Bronchial smooth muscle cell (primary cell): Measurements from ENCODE around the gene C1orf122. TPM values are rescaled to one million over a fixed set of nuclear protein-coding genes. Genes with fewer than 3 reads are reported as not detected.

Source experiments
- total RNA-seq: library from RNA; depleted of rRNA; stranded (reverse); fragments of >200 nt; gene quantifications from 2 replicates; pipeline ENCODE4 v1.2.1, GENCODE V29; 2014

The C1orf122 gene
- 6.5 and 18.4 TPM in 2 replicates for total RNA-seq

GRCh38 chr1:37807555-37808368 lies at the start of gene C1orf122, which contains the start of gene YRDC:
C1orf122 (plus strand) TSS chr1:37807790; CDS start chr1:37808405, 615 bp downstream.
YRDC (minus strand) TSS chr1:37808208; CDS start chr1:37808180, 28 bp downstream.

GRCh38 chr1:37764888-37765441 lies 42.6 kb upstream of the C1orf122 start, which contains the start of gene EPHA10:
EPHA10 (minus strand) TSS chr1:37765120; CDS start chr1:37765066, 54 bp downstream.

GRCh38 chr1:37793773-37794371 lies 13.7 kb upstream of the C1orf122 start, which contains the start of gene MANEAL:
MANEAL (plus strand) TSS chr1:37793847; CDS start chr1:37794183, 336 bp downstream.

Other genes starting within 250 kb of the C1orf122 start
- gene GNL2, start 211.9 kb upstream of the C1orf122 start, total RNA-seq, result 46.4 and 66.2 TPM in 2 replicates
- gene RSPO1, start 172.9 kb upstream of the C1orf122 start, total RNA-seq, result 0.16 and 1.8 TPM in 2 replicates
- gene CDCA8, start 115.3 kb upstream of the C1orf122 start, total RNA-seq, result 0.26 and 1.1 TPM in 2 replicates
- gene EPHA10, start 42.7 kb upstream of the C1orf122 start, total RNA-seq, result under 0.01 TPM in 1 of 2 replicates, not detected in the other
- 0.32 and 1.8 TPM in 2 replicates for gene MANEAL, start 13.9 kb upstream of the C1orf122 start, total RNA-seq
- 5.8 TPM in 2 replicates for gene YRDC, start 418 bp downstream of the C1orf122 start, total RNA-seq
- 1.7 and 2.1 TPM in 2 replicates for gene MTF1, start 51.8 kb downstream of the C1orf122 start, total RNA-seq
- 22.5 and 37.4 TPM in 2 replicates for gene INPP5B, start 139.3 kb downstream of the C1orf122 start, total RNA-seq
- 82.2 and 95.7 TPM in 2 replicates for gene SF3A3, start 182.2 kb downstream of the C1orf122 start, total RNA-seq
- 11.5 and 11.6 TPM in 2 replicates for gene FHL3, start 197.7 kb downstream of the C1orf122 start, total RNA-seq
- gene UTP11, start 204.9 kb downstream of the C1orf122 start, total RNA-seq, result 16.5 and 25.5 TPM in 2 replicates
- 0.16 and 0.17 TPM in 2 replicates for gene POU3F1, start 239.0 kb downstream of the C1orf122 start, total RNA-seq